HEK293 (cell line): ENCODE measurements around the gene MAK.

ENCODE experiments used
- CTCF ChIA-PET: fragments of 350-600 bp; formaldehyde crosslinking; extraction: SDS; loops from one replicate; lab custom pipeline; 2021; ENCODE audit warnings: antibody characterized with exemption; lab: Yijun Ruan, JAX
- POLR2A ChIA-PET: fragments of 300-600 bp; formaldehyde crosslinking; extraction: SDS; loops from one replicate; lab custom pipeline; 2020; ENCODE audit warnings: antibody characterized with exemption, inconsistent platforms; lab: Yijun Ruan, JAX
- H3K27ac ChIP-seq: fragments of 200-500 bp; sonication (Bioruptor generic); 2 replicates; pipeline ENCODE4 v1.5.1; 2014; ENCODE audit warnings: low read depth, low read length, control low read depth, inconsistent platforms; ENCODE audit errors: extremely low read depth
- H3K36me3 ChIP-seq, 2 experiments: fragments of 200-500 bp in 1 of 2; sonication (Bioruptor generic) in 1 of 2; 1 replicate in 1 of 2; 2 replicates in 1 of 2; pipeline ENCODE4 v1.5.1; 2014 to 2017; ENCODE audit warnings: inconsistent platforms in 2 of 2, low read length in 2 of 2; ENCODE audit not compliant: control insufficient read depth in 2 of 2, insufficient read depth in 1 of 2
- H3K4me1 ChIP-seq: fragments of 200-500 bp; sonication (Bioruptor generic); 2 replicates; pipeline ENCODE4 v1.5.1; 2014; ENCODE audit warnings: mild to moderate bottlenecking, low read length, inconsistent platforms; ENCODE audit not compliant: control insufficient read depth, insufficient read depth
- H3K4me3 ChIP-seq: 2 replicates; pipeline ENCODE4 v1.5.1; 2011; ENCODE audit warnings: low read depth, mild to moderate bottlenecking, control low read depth, low read length, moderate library complexity
- H3K9me3 ChIP-seq: fragments of 200-500 bp; sonication (Bioruptor generic); 2 replicates; pipeline ENCODE4 v1.5.1; 2014; ENCODE audit warnings: low read depth, low read length, inconsistent platforms; ENCODE audit not compliant: control insufficient read depth, insufficient read depth
- EGR2 ChIP-seq: fragments of 450-650 bp; formaldehyde crosslinking; IDR thresholded peaks from 2 replicates; pipeline ENCODE4 v1.5.1; 2016; ENCODE audit warnings: low read depth, missing biosample characterization, missing genetic modification characterization
- HOXC10 ChIP-seq: sonication (generic); formaldehyde crosslinking; IDR thresholded peaks from 2 replicates; pipeline ENCODE4 v1.8.1; 2023; ENCODE audit warnings: mild to moderate bottlenecking, missing genetic modification reagents
- IKZF3 ChIP-seq: fragments of 450-650 bp; IDR thresholded peaks from 2 replicates; pipeline ENCODE4 v1.5.0; 2018; ENCODE audit warnings: missing biosample characterization, mild to moderate bottlenecking, missing genetic modification characterization, moderate library complexity
- KLF16 ChIP-seq: fragments of 450-650 bp; formaldehyde crosslinking; IDR thresholded peaks from 2 replicates; pipeline ENCODE4 v1.5.1; 2017; ENCODE audit warnings: missing biosample characterization, missing genetic modification characterization
- MZF1 ChIP-seq: fragments of 450-650 bp; formaldehyde crosslinking; IDR thresholded peaks from 2 replicates; pipeline ENCODE4 v1.5.1; 2017; ENCODE audit warnings: missing biosample characterization, missing genetic modification characterization, borderline replicate concordance
- OVOL3 ChIP-seq: fragments of 450-650 bp; formaldehyde crosslinking; IDR thresholded peaks from 2 replicates; pipeline ENCODE4 v1.5.1; 2016; ENCODE audit warnings: missing biosample characterization, missing genetic modification characterization
- ZBTB17 ChIP-seq: fragments of 450-650 bp; formaldehyde crosslinking; IDR thresholded peaks from 2 replicates; pipeline ENCODE4 v1.5.1; 2016; ENCODE audit warnings: missing biosample characterization, missing genetic modification characterization
- ZBTB48 ChIP-seq: fragments of 450-650 bp; formaldehyde crosslinking; IDR thresholded peaks from 2 replicates; pipeline ENCODE4 v1.5.1; 2016; ENCODE audit warnings: missing biosample characterization, missing genetic modification characterization
- ZEB2 ChIP-seq: fragments of 450-650 bp; formaldehyde crosslinking; IDR thresholded peaks from 2 replicates; pipeline ENCODE4 v1.5.1; 2016; ENCODE audit warnings: missing biosample characterization, missing genetic modification characterization
- ZNF214 ChIP-seq: fragments of 450-650 bp; formaldehyde crosslinking; IDR thresholded peaks from 2 replicates; pipeline ENCODE4 v1.5.1; 2017; ENCODE audit warnings: missing biosample characterization, mild to moderate bottlenecking, missing genetic modification characterization, borderline replicate concordance
- ZNF416 ChIP-seq: fragments of 450-650 bp; formaldehyde crosslinking; IDR thresholded peaks from 2 replicates; pipeline ENCODE4 v1.5.1; 2016; ENCODE audit warnings: missing biosample characterization, missing genetic modification characterization
- ZNF514 ChIP-seq: fragments of 450-650 bp; formaldehyde crosslinking; IDR thresholded peaks from 2 replicates; pipeline ENCODE4 v1.5.1; 2016; ENCODE audit warnings: missing biosample characterization, missing genetic modification characterization
- ZNF558 ChIP-seq: fragments of 450-650 bp; formaldehyde crosslinking; IDR thresholded peaks from 2 replicates; pipeline ENCODE4 v1.5.1; 2016; ENCODE audit warnings: missing biosample characterization, missing genetic modification characterization
- ZNF571 ChIP-seq: fragments of 450-650 bp; formaldehyde crosslinking; IDR thresholded peaks from 2 replicates; pipeline ENCODE4 v1.5.0; 2017; ENCODE audit warnings: missing biosample characterization, missing genetic modification characterization
- ZNF600 ChIP-seq: fragments of 450-650 bp; formaldehyde crosslinking; IDR thresholded peaks from 2 replicates; pipeline ENCODE4 v1.5.1; 2016; ENCODE audit warnings: missing biosample characterization, missing genetic modification characterization
- ZSCAN30 ChIP-seq: fragments of 450-650 bp; IDR thresholded peaks from 2 replicates; pipeline ENCODE4 v1.5.1; 2018; ENCODE audit warnings: missing biosample characterization, mild to moderate bottlenecking, missing genetic modification characterization, moderate library complexity
- TF ChIP-seq, protein P1 (sequence below): fragments of 450-650 bp; formaldehyde crosslinking; IDR thresholded peaks from 2 replicates; pipeline ENCODE4 v1.5.1; 2016; ENCODE audit warnings: missing biosample characterization, missing genetic modification characterization
- TF ChIP-seq, protein P2 (sequence below): fragments of 450-650 bp; formaldehyde crosslinking; IDR thresholded peaks from 2 replicates; pipeline ENCODE4 v1.5.1; 2016; ENCODE audit warnings: missing biosample characterization, missing genetic modification characterization
- TF ChIP-seq, protein P3 (sequence below): fragments of 450-650 bp; formaldehyde crosslinking; IDR thresholded peaks from 2 replicates; pipeline ENCODE4 v1.5.1; 2016; ENCODE audit warnings: missing biosample characterization, missing genetic modification characterization
- TF ChIP-seq, protein P4 (sequence below): fragments of 450-650 bp; formaldehyde crosslinking; optimal IDR thresholded peaks from 2 replicates; pipeline ENCODE3; 2016; ENCODE audit warnings: missing biosample characterization, mild to moderate bottlenecking, missing genetic modification characterization

MAK gene

DNA sequence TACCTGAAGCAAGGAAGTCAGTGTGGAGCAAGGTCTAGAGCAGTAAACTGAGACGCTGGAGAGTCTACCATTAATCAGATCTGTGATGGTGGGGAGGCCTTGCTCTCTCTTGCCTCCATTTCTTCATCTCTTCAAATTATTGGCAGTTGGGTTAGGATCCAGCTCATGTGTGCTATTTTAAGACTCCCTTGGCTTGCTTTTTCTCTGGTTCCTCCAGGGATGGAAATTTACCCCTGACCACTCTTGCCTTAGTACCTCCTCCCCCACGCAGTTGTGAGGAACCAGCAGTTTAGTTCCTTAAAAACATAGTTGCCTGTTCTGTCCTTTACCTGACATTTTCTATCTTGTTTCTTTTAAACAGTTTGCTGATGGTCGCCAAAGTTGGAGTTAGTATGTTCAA, 108.1 kb downstream of the MAK start:
- Histone ChIP-seq H3K9me3 (no peaks in the 10 kb centered on the region), H3K27ac (no peak overlapping the region)
- CTCF ChIA-PET = no interaction called here
- no peak for TF ChIP-seq KLF16 (tag by site-specific recombination)
- TF ChIP-seq ZNF214 (tag by site-specific recombination) = no peak
- TF ChIP-seq ZSCAN30 (tag by site-specific recombination) = no peak
- no peak for TF ChIP-seq IKZF3 (tag by site-specific recombination)
- TF ChIP-seq EGR2 (tag by site-specific recombination) = no peak
- TF ChIP-seq HOXC10 (CRISPR knock-in tag) = no peak
- TF ChIP-seq, protein P1, sequence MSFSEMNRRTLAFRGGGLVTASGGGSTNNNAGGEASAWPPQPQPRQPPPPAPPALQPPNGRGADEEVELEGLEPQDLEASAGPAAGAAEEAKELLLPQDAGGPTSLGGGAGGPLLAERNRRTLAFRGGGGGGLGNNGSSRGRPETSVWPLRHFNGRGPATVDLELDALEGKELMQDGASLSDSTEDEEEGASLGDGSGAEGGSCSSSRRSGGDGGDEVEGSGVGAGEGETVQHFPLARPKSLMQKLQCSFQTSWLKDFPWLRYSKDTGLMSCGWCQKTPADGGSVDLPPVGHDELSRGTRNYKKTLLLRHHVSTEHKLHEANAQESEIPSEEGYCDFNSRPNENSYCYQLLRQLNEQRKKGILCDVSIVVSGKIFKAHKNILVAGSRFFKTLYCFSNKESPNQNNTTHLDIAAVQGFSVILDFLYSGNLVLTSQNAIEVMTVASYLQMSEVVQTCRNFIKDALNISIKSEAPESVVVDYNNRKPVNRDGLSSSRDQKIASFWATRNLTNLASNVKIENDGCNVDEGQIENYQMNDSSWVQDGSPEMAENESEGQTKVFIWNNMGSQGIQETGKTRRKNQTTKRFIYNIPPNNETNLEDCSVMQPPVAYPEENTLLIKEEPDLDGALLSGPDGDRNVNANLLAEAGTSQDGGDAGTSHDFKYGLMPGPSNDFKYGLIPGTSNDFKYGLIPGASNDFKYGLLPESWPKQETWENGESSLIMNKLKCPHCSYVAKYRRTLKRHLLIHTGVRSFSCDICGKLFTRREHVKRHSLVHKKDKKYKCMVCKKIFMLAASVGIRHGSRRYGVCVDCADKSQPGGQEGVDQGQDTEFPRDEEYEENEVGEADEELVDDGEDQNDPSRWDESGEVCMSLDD (tag by site-specific recombination) = no peak
- TF ChIP-seq, protein P2, sequence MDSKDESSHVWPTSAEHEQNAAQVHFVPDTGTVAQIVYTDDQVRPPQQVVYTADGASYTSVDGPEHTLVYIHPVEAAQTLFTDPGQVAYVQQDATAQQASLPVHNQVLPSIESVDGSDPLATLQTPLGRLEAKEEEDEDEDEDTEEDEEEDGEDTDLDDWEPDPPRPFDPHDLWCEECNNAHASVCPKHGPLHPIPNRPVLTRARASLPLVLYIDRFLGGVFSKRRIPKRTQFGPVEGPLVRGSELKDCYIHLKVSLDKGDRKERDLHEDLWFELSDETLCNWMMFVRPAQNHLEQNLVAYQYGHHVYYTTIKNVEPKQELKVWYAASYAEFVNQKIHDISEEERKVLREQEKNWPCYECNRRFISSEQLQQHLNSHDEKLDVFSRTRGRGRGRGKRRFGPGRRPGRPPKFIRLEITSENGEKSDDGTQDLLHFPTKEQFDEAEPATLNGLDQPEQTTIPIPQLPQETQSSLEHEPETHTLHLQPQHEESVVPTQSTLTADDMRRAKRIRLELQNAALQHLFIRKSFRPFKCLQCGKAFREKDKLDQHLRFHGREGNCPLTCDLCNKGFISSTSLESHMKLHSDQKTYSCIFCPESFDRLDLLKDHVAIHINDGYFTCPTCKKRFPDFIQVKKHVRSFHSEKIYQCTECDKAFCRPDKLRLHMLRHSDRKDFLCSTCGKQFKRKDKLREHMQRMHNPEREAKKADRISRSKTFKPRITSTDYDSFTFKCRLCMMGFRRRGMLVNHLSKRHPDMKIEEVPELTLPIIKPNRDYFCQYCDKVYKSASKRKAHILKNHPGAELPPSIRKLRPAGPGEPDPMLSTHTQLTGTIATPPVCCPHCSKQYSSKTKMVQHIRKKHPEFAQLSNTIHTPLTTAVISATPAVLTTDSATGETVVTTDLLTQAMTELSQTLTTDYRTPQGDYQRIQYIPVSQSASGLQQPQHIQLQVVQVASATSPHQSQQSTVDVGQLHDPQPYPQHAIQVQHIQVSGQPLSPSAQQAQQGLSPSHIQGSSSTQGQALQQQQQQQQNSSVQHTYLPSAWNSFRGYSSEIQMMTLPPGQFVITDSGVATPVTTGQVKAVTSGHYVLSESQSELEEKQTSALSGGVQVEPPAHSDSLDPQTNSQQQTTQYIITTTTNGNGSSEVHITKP (tag by site-specific recombination) = no peak
- TF ChIP-seq, protein P3, sequence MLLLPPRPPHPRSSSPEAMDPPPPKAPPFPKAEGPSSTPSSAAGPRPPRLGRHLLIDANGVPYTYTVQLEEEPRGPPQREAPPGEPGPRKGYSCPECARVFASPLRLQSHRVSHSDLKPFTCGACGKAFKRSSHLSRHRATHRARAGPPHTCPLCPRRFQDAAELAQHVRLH (tag by site-specific recombination) = no peak
- TF ChIP-seq ZNF514 (tag by site-specific recombination) = no peak
- TF ChIP-seq ZBTB48 (tag by site-specific recombination) = no peak
- TF ChIP-seq, protein P4, sequence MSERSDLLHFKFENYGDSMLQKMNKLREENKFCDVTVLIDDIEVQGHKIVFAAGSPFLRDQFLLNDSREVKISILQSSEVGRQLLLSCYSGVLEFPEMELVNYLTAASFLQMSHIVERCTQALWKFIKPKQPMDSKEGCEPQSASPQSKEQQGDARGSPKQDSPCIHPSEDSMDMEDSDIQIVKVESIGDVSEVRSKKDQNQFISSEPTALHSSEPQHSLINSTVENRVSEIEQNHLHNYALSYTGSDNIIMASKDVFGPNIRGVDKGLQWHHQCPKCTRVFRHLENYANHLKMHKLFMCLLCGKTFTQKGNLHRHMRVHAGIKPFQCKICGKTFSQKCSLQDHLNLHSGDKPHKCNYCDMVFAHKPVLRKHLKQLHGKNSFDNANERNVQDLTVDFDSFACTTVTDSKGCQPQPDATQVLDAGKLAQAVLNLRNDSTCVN = no peak
- TF ChIP-seq ZNF558 = no peak
- no peak for TF ChIP-seq ZNF571 (tag by site-specific recombination)
- TF ChIP-seq ZEB2 = no peak
- TF ChIP-seq, all 188 proteins: peak for 0
- Histone ChIP-seq H3K4me3 (no peak overlapping the region), H3K36me3 (peaks cover 21 to 67% of the 10 kb centered on the region in 2 experiments), H3K4me1 (no peaks in the 10 kb centered on the region)
- POLR2A ChIA-PET = interaction anchor here (1.8 kb wide), 1 partner anchor 12 kb away, joined by 5 read pairs; no protein-coding TSS in a partner anchor

DNA sequence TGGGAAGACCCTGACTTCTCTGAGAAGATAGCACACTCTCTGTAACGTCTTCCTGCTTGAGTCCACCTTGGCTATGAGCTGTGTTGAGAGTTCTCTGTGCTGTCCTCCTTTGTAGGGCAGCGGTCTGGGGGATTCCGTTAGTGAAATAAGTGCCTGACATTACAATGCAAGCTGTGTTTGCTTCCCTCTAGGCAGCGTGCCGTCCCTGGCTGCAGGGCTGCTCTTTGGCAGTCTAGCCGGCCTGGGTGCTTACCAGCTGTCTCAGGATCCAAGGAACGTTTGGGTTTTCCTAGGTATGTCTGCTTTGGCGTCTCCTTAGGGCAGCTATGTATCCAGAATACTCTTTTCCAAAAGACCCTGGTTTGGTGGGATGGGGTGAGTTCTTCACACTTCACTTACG, 112.6 kb downstream of the MAK start:
- no peak for TF ChIP-seq ZNF416 (tag by site-specific recombination)
- no peak for TF ChIP-seq ZNF600
- no peak for TF ChIP-seq ZBTB17 (tag by site-specific recombination)
- TF ChIP-seq MZF1 = no peak
- TF ChIP-seq, protein P3 (tag by site-specific recombination) = no peak
- no peak for TF ChIP-seq OVOL3 (tag by site-specific recombination)
- Histone ChIP-seq H3K9me3 (no peaks in the 10 kb centered on the region), H3K4me1 (no peaks in the 10 kb centered on the region), H3K27ac (no peak overlapping the region), H3K36me3 (peaks cover 14 to 51% of the 10 kb centered on the region in 2 experiments), H3K4me3 (no peak overlapping the region)
- CTCF ChIA-PET = no interaction called here
- POLR2A ChIA-PET = interaction anchor here (0.8 to 7.8 kb wide), 3 partner anchors 8 to 31 kb away, joined by 3 to 82 read pairs (median 53); partner anchors contain the start of genes C6orf52, PAK1IP1 and TMEM14B
